Keratinocyte (primary cell): Measurements from ENCODE around the gene ERC1. TPM values are rescaled to one million over a fixed set of nuclear protein-coding genes. Genes with fewer than 3 reads are reported as not detected.
"Not testable (repeated sequence)": the region's sequence is repeated elsewhere in the genome, so short reads cannot be mapped to it uniquely, and the experiment has no call there.

Source experiments
- DNase-seq: peaks from one replicate; pipeline ENCODE4 v3.0.0-alpha.2; 2011; ENCODE audit warnings: low read depth, missing footprints, low spot score
- FAIRE-seq: peaks from 2 replicates; lab custom pipeline; 2011; peaks lifted over from hg19 to GRCh38; lab: Jason Lieb, UNC
- H2AFZ ChIP-seq: 2 replicates; pipeline ENCODE4 v1.6.0; 2012; ENCODE audit warnings: low read length, control low read depth, inconsistent platforms; ENCODE audit not compliant: control insufficient read depth
- H3K27ac ChIP-seq: 2 replicates; pipeline ENCODE4 v1.5.1; 2011; ENCODE audit warnings: low read length; ENCODE audit not compliant: control insufficient read depth, insufficient read depth
- H3K27me3 ChIP-seq: 3 replicates; pipeline ENCODE4 v1.6.0; 2011; ENCODE audit warnings: low read length; ENCODE audit not compliant: control insufficient read depth, insufficient read depth; ENCODE audit errors: extremely low read depth
- H3K36me3 ChIP-seq, 2 experiments: 2 replicates in 1 of 2; 3 replicates in 1 of 2; pipeline ENCODE4 v1.5.1; 2011; ENCODE audit warnings: low read length in 2 of 2, mild to moderate bottlenecking in 1 of 2; ENCODE audit not compliant: control insufficient read depth in 2 of 2, insufficient read depth in 2 of 2; ENCODE audit errors: extremely low read depth in 1 of 2
- H3K4me1 ChIP-seq: 3 replicates; pipeline ENCODE4 v1.5.1; 2011; ENCODE audit warnings: low read length; ENCODE audit not compliant: control insufficient read depth, insufficient read depth; ENCODE audit errors: extremely low read depth
- H3K4me2 ChIP-seq: 3 replicates; pipeline ENCODE4 v1.6.0; 2011; ENCODE audit warnings: low read depth, low read length; ENCODE audit not compliant: control insufficient read depth, insufficient read depth; ENCODE audit errors: extremely low read depth
- H3K4me3 ChIP-seq, 3 experiments: fragments of 200-600 bp in 1 of 3; sonication (generic) in 1 of 3; 2 replicates in 2 of 3; 3 replicates in 1 of 3; pipeline ENCODE4 v1.5.1; 2011 to 2016; ENCODE audit warnings: low read length in 3 of 3, mild to moderate bottlenecking in 3 of 3, control low read depth in 2 of 3, inconsistent platforms in 1 of 3, low read depth in 1 of 3, mixed read lengths in 1 of 3, mixed run types in 1 of 3, moderate library complexity in 1 of 3; ENCODE audit not compliant: control insufficient read depth in 2 of 3, insufficient read depth in 2 of 3; ENCODE audit errors: extremely low read depth in 1 of 3
- H3K79me2 ChIP-seq: 2 replicates; pipeline ENCODE4 v1.6.0; 2012; ENCODE audit warnings: low read length; ENCODE audit not compliant: control insufficient read depth, insufficient read depth
- H3K9ac ChIP-seq: 3 replicates; pipeline ENCODE4 v1.6.0; 2011; ENCODE audit warnings: low read length; ENCODE audit not compliant: control insufficient read depth, insufficient read depth; ENCODE audit errors: extremely low read depth
- H3K9me1 ChIP-seq: 3 replicates; pipeline ENCODE4 v1.6.0; 2011; ENCODE audit warnings: low read length; ENCODE audit not compliant: control insufficient read depth, insufficient read depth; ENCODE audit errors: extremely low read depth
- H3K9me3 ChIP-seq: 2 replicates; pipeline ENCODE4 v1.5.1; 2012; ENCODE audit warnings: low read depth, low read length; ENCODE audit not compliant: control insufficient read depth
- H4K20me1 ChIP-seq: 3 replicates; pipeline ENCODE4 v1.6.0; 2011; ENCODE audit warnings: low read length; ENCODE audit not compliant: control insufficient read depth, insufficient read depth; ENCODE audit errors: extremely low read depth
- CTCF ChIP-seq, 3 experiments: IDR thresholded peaks in 1 of 3; conservative IDR thresholded peaks in 1 of 3; optimal IDR thresholded peaks in 1 of 3; 2 replicates in 2 of 3; 3 replicates in 1 of 3; pipeline versions ENCODE3 to v1.5.1; 2011; ENCODE audit warnings: low read length in 3 of 3, mild to moderate bottlenecking in 3 of 3, moderate library complexity in 2 of 3, control low read depth in 1 of 3, inconsistent platforms in 1 of 3; ENCODE audit not compliant: insufficient read depth in 2 of 3; ENCODE audit errors: extremely low read depth in 1 of 3
- EZH2 ChIP-seq: IDR thresholded peaks from one replicate; pipeline ENCODE4 v1.6.1; 2012; ENCODE audit warnings: inconsistent platforms, mild to moderate bottlenecking, low read length, moderate library complexity
- dilution Hi-C: fragments of 300-500 bp; cut with MboI; formaldehyde crosslinking; loops from one replicate; pipeline ENCODE4 v1.7.0; 2020; ENCODE audit warnings: low sequenced_read_pairs; ENCODE audit not compliant: extremely low pct_ligation_motif_present
- polyA plus RNA-seq, 5 experiments: library from polyadenylated mRNA; depleted of rRNA in 3 of 5; stranded (reverse) in 3 of 5; stranded (forward) in 1 of 5; unstranded in 1 of 5; fragments of >200 nt; gene quantifications; 1 replicate in 1 of 5; 2 replicates in 3 of 5; 3 replicates in 1 of 5; pipeline versions ENCODE4 v1.2.1 to v1.2.3, GENCODE V29; 2011 to 2012; ENCODE audit warnings: missing spikeins in 2 of 5, low read depth in 1 of 5, low replicate concordance in 1 of 5

ERC1 gene
- polyA plus RNA-seq, 1 donor (not counting 4 experiments of a cell fraction or from before 2014, with no cell fraction given), result 16.1 TPM

DNA sequence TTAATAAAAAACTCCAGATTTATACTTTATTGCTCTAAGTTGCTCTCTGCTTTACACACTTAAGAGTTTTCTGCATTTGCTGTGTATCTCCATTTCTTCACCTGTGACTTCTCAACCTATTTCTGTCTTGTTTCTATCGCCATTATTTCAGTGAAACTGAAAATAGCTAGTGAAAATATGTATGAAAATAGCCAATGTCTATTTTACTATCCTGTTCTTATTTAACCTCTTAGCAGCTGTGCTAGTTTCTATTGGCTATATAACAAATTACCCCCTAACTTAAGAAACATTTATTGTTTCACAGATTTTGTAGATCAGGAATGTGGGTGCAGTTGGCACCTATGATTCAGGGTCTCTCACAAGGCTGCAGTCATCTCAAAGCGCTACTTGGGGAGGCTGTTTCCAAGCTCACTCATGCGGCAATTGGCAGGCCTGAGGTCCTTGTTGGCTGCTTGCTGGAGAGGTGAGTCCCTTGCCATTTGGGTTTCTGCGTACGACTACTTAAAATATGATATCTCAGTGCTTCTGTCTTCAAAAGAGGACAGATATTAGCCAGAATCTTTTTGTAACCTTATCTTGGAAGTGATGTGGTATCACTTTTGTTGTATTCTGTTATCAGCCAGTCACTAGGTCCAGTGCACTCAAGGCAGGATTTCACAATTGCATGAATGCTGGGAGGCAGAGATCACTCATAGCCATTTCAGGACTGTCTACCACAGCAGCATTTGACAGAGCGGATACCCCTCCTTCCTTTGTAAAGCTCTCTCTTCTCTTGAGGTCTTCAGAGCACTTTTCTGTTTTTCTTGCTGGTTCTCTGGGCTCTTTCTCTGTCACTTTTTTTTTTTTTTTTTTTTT lies 7.2 kb downstream of the ERC1 start:
- H3K36me3 ChIP-seq, result no peaks in the 10 kb centered on the region
- no peak overlapping the region for H3K4me2 ChIP-seq
- H4K20me1 ChIP-seq, result no peaks in the 10 kb centered on the region
- dilution Hi-C loops, result no loop called here
- peaks cover 83% of the 10 kb centered on the region for H3K79me2 ChIP-seq
- H3K27me3 ChIP-seq, result no peaks in the 10 kb centered on the region
- H3K4me1 ChIP-seq, result peaks cover 11% of the 10 kb centered on the region
- no peaks in the 10 kb centered on the region for H3K9me1 ChIP-seq
- H2AFZ ChIP-seq, result no peak overlapping the region
- no peaks in the 10 kb centered on the region for H3K9me3 ChIP-seq
- FAIRE-seq (no peak), DNase-seq (no peak)
- TF ChIP-seq CTCF (optimal IDR thresholded peaks at IDR 0.05 in 1 of 3, IDR thresholded peaks at IDR 0.05 in 1 of 3, conservative IDR thresholded peaks at IDR 0.05 in 1 of 3; ENCODE audit: extremely low read depth in 1 of 3, insufficient read depth in 2 of 3, low read length in 3 of 3) (no peak), EZH2 (no peak)
- no peak overlapping the region for H3K9ac ChIP-seq
- no peak overlapping the region for H3K4me3 ChIP-seq
- H3K27ac ChIP-seq, result no peak overlapping the region

- FAIRE-seq, dilution Hi-C loops: not testable (repeated sequence)
Observed at GRCh38 chr12:999736-1000135, 8.7 kb downstream of the ERC1 start.

More at GRCh38 chr12:999736-1000135, 8.7 kb downstream of the ERC1 start:
- H3K27me3 ChIP-seq, H3K4me2 ChIP-seq, H3K36me3 ChIP-seq, H3K9ac ChIP-seq, H3K9me3 ChIP-seq, H3K4me3 ChIP-seq, DNase-seq, H3K9me1 ChIP-seq, H3K27ac ChIP-seq, H4K20me1 ChIP-seq, H2AFZ ChIP-seq: not testable (repeated sequence)
- peaks cover 11% of the 10 kb centered on the region for H3K4me1 ChIP-seq
- peaks cover 78% of the 10 kb centered on the region for H3K79me2 ChIP-seq
